ACC112 (cell line): ENCODE results near the gene TRIM65.
"Not testable (repeated sequence)": the region's sequence is repeated elsewhere in the genome, so short reads cannot be mapped to it uniquely, and the experiment has no call there.

Experiments used
- H2AFZ ChIP-seq: fragments of 200-600 bp; sonication (generic); one replicate; pipeline ENCODE4 v1.6.0; 2017; ENCODE audit warnings: antibody characterized with exemption, low read length; ENCODE audit not compliant: unreplicated experiment
- H3K27ac ChIP-seq: fragments of 200-600 bp; sonication (generic); 2 replicates; pipeline ENCODE4 v1.5.1; 2014; ENCODE audit warnings: low read depth, mild to moderate bottlenecking, antibody characterized with exemption, low read length, moderate library complexity
- H3K27me3 ChIP-seq: fragments of 200-600 bp; sonication (generic); 2 replicates; pipeline ENCODE4 v1.6.1; 2014; ENCODE audit warnings: mild to moderate bottlenecking, antibody characterized with exemption, low read length, moderate library complexity, mixed read lengths; ENCODE audit not compliant: insufficient read depth
- H3K36me3 ChIP-seq: fragments of 200-600 bp; sonication (generic); 2 replicates; pipeline ENCODE4 v1.6.1; 2016; ENCODE audit warnings: mild to moderate bottlenecking, antibody characterized with exemption, low read length, moderate library complexity, mixed read lengths; ENCODE audit not compliant: insufficient read depth
- H3K4me1 ChIP-seq: fragments of 200-600 bp; sonication (generic); one replicate; pipeline ENCODE4 v1.6.1; 2016; ENCODE audit warnings: low read length, mixed read lengths; ENCODE audit not compliant: insufficient read depth, unreplicated experiment, control insufficient read depth
- H3K4me3 ChIP-seq: fragments of 200-600 bp; sonication (generic); 2 replicates; pipeline ENCODE4 v1.5.1; 2014; ENCODE audit warnings: mild to moderate bottlenecking, low read depth, low read length
- H3K79me2 ChIP-seq: fragments of 200-600 bp; sonication (generic); one replicate; pipeline ENCODE4 v1.6.0; 2016; ENCODE audit warnings: low read length; ENCODE audit not compliant: control insufficient read depth, unreplicated experiment, insufficient read depth

The TRIM65 gene

DNA sequence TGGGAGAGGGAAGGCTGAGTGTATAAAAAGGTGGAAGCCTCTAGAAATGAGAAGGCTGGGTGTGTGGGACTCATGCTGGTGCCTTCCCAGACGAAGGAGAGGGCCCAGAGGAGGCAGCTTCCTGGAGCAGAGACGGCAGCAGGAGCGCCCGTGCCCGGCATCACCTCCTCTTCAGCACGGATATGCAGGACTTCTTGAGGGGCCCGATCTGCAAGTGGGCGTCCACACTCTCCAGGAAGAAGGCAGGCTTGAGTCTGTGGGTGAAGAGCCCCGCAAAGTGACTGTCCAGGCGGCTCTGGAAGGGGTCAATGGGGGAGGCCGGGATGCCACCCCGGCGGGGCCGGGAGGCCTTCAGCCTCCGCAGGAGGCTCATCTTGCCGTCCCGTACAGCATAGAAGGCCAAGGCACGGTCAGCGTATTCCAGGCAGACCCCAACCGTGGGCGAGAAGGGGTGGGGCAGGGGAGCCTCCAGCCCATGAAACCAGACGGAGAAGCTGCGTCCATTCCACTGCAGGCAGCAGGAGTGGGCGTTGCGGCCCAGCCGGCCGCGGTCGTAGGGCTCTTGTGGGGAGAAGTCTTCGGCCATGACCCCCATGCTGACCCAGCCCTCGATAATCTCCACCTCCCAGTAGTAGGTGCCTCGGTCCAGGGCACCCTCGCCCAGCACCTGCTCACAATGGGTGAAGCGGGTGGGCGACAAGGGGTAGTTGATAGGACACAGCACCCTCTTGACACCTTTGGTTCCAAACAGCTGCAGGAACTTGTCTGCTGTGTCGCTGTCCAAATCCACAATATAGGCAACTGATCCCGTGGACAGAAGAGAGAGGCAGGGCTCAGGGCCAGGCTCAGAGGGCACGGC, 22.2 kb downstream of the TRIM65 start:
- H3K4me3 ChIP-seq: no peak overlapping the region
- H2AFZ ChIP-seq: no peak overlapping the region
- no peaks in the 10 kb centered on the region for H3K79me2 ChIP-seq
- H3K36me3 ChIP-seq: no peaks in the 10 kb centered on the region
- H3K27ac ChIP-seq: peak overlapping the region; percentile 91; the same call in 1 of the 2 replicates
- no peaks in the 10 kb centered on the region for H3K27me3 ChIP-seq
- peaks cover 39% of the 10 kb centered on the region for H3K4me1 ChIP-seq

DNA sequence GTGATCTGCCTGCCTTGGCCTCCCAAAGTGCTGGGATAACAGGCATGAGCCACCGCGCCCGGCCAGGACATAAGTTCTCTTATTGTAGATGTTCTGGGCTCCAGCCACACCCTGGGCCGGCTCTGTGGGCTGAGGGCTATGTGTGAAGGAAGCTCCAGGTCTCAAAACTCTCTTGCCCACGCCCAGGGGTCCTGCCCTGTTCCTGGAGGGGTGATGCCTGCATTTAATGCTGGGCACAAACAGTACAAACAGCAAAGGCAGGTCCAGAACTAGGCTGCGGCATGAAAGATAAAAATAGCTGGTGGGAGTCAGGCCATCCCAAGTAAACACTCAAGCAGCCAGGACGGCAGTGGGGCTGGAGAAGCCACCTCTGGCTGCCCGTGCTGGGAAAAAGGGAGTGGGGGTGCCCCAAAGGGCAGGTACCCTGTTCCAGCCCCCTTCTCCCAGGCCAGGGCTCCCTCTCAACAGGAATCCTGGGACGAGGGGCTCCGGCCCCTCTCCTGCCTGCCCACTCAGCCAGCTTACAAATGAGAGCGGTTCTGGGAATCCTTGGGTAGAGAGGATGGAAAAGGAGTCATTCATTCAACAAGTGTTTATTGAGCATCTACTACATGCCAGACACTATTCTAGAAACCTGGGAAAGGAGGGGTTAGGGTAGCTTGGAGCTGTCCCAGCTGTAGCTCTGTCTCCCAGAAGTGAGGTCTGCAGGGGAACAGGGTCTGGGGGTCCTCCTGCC, 23.0 kb downstream of the TRIM65 start:
- H3K27ac ChIP-seq: peak overlapping the region; percentile 89; the same call in 1 of the 2 replicates
- H3K4me1 ChIP-seq: peaks cover 46% of the 10 kb centered on the region
- no peaks in the 10 kb centered on the region for H3K79me2 ChIP-seq
- no peak overlapping the region for H3K4me3 ChIP-seq
- no peak overlapping the region for H2AFZ ChIP-seq
- no peaks in the 10 kb centered on the region for H3K27me3 ChIP-seq
- no peaks in the 10 kb centered on the region for H3K36me3 ChIP-seq

GRCh38 chr17:75872434-75873351, 24.1 kb downstream of the TRIM65 start:
- no peaks in the 10 kb centered on the region for H3K79me2 ChIP-seq
- no peak overlapping the region for H2AFZ ChIP-seq
- no peak overlapping the region; the same call in 1 of the 2 replicates for H3K4me3 ChIP-seq
- peaks cover 46% of the 10 kb centered on the region for H3K4me1 ChIP-seq
- peak overlapping the region; percentile 89 for H3K27ac ChIP-seq
- no peaks in the 10 kb centered on the region for H3K36me3 ChIP-seq
- H3K27me3 ChIP-seq: no peaks in the 10 kb centered on the region

- peak overlapping the region; percentile 40 for H2AFZ ChIP-seq
- not testable (repeated sequence) for H3K4me3 ChIP-seq, H3K36me3 ChIP-seq, H3K79me2 ChIP-seq, H3K27me3 ChIP-seq
- peaks cover 29% of the 10 kb centered on the region for H3K4me1 ChIP-seq
- H3K27ac ChIP-seq: peak overlapping the region; percentile 74; the same call in 1 of the 2 replicates
Observed at GRCh38 chr17:75870228-75870627, 26.5 kb downstream of the TRIM65 start.

DNA sequence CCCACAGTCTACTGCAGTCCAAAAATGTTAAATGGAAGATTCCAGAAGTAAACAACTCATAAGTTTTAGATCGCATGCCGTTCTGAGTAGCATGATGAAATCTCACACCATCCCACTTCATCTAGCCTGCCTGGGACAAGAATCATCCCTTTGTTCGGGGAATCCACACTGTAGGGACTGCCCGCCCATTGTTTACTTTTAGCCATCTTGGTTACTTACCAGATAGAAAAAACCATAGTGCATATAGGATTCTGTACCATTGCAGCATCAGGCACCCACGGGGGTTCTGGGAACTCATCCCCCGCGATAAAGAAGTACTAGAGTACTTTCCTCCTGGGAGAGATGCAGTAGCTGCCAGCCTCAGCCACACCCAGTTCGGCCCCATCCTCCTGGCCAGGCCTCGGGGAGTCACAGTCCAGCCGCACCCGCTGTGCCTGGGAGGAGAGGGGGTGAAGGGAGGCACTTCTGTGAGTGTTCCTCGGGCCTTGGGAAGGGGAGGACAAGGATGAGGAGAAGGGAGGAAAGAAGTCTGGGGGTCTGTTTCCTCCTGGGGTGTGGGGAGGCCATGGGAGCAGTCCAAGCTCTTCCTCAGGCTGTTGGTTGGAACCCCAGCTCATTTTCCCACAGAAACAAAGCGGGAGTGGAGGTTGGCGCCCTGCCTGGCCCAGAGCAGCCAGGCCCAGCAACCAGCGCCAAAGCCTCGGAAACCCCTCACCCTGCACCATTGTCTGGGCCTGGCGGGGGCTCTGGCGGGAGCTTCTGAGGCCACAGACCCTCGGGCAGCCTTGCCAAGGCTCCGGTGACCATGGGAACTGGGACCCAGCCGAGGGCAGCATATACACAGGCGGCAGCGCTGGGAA, 27.2 kb downstream of the TRIM65 start:
- peak overlapping the region; percentile 40 for H2AFZ ChIP-seq
- peak overlapping the region; percentile 74 for H3K27ac ChIP-seq
- H3K27me3 ChIP-seq: no peaks in the 10 kb centered on the region
- no peaks in the 10 kb centered on the region for H3K79me2 ChIP-seq
- peak overlapping the region; percentile 66 for H3K4me3 ChIP-seq
- no peaks in the 10 kb centered on the region for H3K36me3 ChIP-seq
- peaks cover 27% of the 10 kb centered on the region for H3K4me1 ChIP-seq

- peak overlapping the region; percentile 40 for H2AFZ ChIP-seq
- H3K36me3 ChIP-seq, H3K79me2 ChIP-seq, H3K4me3 ChIP-seq, H3K27me3 ChIP-seq: not testable (repeated sequence)
- H3K4me1 ChIP-seq: peaks cover 31% of the 10 kb centered on the region
- H3K27ac ChIP-seq: peak overlapping the region; percentile 74
Observed at GRCh38 chr17:75868730-75869281, 27.9 kb downstream of the TRIM65 start.

DNA sequence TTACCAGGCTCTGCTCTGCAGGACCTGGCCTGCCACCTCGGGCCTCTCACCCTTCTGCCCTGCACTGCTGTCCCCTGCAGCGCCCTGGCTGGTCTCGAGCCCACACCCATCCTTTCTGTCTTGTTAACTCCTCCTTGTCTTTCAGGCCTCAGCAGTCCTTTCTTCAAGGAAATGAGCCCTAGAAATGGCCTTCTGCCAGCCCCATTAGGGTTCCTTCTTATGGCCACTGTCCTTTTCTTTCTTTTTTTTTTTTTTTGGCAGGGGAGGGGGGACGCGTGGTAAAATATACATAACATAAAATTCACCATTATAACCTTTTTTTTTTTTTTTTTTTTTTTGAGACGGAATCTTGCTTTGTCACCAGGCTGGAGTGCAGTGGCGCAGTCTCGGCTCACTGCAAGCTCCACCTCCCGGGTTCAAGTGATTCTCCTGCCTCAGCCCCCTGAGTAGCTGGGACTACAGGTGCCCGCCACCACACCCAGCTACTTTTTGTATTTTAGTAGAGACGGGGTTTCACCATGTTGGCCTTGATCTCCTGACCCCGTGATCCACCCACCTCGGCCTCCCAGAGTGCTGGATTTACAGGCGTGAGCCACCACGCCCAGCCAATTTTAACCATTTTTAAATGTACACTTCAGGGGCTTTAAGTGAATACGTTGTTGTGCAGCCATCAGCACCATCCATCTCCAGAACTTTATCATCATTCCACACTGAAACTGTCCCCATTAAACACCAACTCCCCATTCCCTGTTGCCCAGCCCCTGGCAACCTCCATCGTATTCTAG, 31.2 kb downstream of the TRIM65 start:
- not testable (repeated sequence) for H3K79me2 ChIP-seq, H3K27ac ChIP-seq, H3K36me3 ChIP-seq, H2AFZ ChIP-seq, H3K4me3 ChIP-seq, H3K27me3 ChIP-seq
- H3K4me1 ChIP-seq: peaks cover 18% of the 10 kb centered on the region

GRCh38 chr17:75864887-75865286, 31.9 kb downstream of the TRIM65 start:
- not testable (repeated sequence) for H3K36me3 ChIP-seq, H3K4me3 ChIP-seq, H3K27ac ChIP-seq, H3K79me2 ChIP-seq, H2AFZ ChIP-seq, H3K27me3 ChIP-seq
- H3K4me1 ChIP-seq: peaks cover 17% of the 10 kb centered on the region

GRCh38 chr17:75864448-75864871, 32.3 kb downstream of the TRIM65 start:
- Histone ChIP-seq H3K27ac (no peak overlapping the region), H3K4me1 (peaks cover 12% of the 10 kb centered on the region), H2AFZ (no peak overlapping the region), H3K36me3 (no peaks in the 10 kb centered on the region), H3K4me3 (no peak overlapping the region), H3K27me3 (no peaks in the 10 kb centered on the region), H3K79me2 (no peaks in the 10 kb centered on the region)
